C4-2B (cell line): ENCODE measurements around the gene TSPEAR.
"Not testable (repeated sequence)": the region's sequence is repeated elsewhere in the genome, so short reads cannot be mapped to it uniquely, and the experiment has no call there.

Source experiments
- H3K27ac ChIP-seq: fragments of 450-650 bp; 2 replicates; pipeline ENCODE4 v1.5.1; 2017
- ZFX ChIP-seq: fragments of 450-650 bp; IDR thresholded peaks from 2 replicates; pipeline ENCODE4 v1.6.1; 2017
- TF ChIP-seq, protein P1 (sequence below): fragments of 450-650 bp; conservative IDR thresholded peaks from 2 replicates; pipeline ENCODE4 v1.5.1; 2017; ENCODE audit warnings: mild to moderate bottlenecking

TSPEAR gene

DNA sequence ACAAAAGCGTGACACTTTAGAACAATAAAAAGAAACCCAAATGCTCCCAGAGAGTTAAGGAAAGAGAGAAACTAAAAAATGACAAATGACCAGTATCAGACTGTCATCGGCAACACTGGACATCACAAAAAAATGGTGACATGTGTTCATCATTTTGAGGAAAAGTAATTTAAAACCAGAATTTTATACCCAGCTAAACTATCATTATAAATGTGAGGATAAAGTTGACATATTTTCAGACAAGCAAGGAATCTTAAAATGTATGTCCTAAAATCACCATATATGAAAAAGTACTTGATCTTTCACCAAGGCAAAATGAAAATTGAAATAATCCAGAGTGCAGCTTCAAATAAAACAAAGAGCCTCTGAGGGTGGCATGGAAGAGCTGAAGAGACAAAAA lies 66.5 kb downstream of the TSPEAR start:
- no peak overlapping the region for H3K27ac ChIP-seq
- TF ChIP-seq, protein P1, sequence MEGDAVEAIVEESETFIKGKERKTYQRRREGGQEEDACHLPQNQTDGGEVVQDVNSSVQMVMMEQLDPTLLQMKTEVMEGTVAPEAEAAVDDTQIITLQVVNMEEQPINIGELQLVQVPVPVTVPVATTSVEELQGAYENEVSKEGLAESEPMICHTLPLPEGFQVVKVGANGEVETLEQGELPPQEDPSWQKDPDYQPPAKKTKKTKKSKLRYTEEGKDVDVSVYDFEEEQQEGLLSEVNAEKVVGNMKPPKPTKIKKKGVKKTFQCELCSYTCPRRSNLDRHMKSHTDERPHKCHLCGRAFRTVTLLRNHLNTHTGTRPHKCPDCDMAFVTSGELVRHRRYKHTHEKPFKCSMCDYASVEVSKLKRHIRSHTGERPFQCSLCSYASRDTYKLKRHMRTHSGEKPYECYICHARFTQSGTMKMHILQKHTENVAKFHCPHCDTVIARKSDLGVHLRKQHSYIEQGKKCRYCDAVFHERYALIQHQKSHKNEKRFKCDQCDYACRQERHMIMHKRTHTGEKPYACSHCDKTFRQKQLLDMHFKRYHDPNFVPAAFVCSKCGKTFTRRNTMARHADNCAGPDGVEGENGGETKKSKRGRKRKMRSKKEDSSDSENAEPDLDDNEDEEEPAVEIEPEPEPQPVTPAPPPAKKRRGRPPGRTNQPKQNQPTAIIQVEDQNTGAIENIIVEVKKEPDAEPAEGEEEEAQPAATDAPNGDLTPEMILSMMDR: no peak
- TF ChIP-seq ZFX: no peak

DNA sequence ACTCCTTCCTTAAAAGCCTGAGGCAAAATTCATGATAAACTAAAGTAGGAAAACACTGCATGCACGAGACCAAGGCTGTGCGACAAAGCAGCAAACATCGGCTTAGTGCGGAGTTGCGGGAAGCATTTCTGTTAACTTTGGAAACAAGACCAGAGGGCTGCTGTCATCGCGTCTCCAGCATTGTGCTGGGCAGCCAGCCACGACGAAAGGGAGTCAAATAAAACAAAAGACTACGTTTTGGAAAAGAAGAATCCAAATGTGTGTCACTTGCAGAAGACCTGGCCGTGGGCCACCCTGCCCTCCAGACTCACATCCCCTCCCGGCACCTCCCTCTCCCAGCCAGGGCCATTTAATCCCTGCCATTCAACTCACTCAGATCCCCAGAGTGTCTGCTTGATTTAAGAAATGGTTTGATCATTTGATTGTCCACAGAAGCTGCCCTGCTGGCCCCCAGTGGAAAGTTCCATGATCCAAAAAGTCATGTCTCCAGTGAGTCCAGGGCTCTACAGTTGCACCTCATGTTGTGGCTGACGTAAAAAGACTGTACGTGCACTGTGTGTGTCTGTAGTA lies 67.5 kb downstream of the TSPEAR start:
- TF ChIP-seq ZFX: no peak
- TF ChIP-seq, protein P1: no peak

DNA sequence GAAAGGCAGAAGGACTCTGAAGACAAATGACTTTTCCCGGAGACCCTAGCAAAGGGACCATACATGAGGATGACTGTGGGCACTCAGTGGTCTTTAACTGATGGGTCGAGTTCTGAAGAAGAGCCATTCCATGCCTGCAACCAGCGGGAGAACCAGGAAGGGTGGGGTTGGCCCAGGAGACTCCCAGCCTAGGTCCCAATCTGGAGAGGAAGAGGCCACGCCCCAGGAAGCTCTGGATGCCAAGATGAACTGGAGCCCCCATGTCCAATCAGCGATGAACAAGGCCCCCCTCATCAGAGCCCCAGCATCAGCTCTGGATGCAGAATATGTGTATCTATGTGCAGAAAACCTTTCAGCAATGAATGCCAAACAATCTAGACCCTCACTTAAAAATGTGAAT lies 70.6 kb downstream of the TSPEAR start:
- no peak overlapping the region for H3K27ac ChIP-seq
- TF ChIP-seq, protein P1: no peak
- no peak for TF ChIP-seq ZFX

More for the DNA sequence above, 67.5 kb downstream of the TSPEAR start:
- H3K27ac ChIP-seq: no peak overlapping the region

DNA sequence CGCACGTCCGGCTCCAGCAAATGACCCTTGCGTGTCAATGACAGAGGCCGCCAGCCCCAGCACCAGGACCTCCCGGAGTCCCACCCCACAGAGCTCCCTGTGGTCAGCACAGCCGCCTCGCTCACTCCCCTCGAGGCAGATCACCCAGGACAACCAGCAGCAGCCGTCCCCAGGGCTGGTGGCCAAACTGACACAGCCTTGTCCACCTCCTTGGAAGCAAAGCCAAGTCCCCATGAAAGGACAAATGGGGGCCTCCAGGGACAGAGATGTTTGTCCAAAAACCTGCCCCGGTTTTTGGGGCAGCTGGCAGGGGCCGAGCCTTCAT lies 72.1 kb downstream of the TSPEAR start:
- H3K27ac ChIP-seq: no peak overlapping the region

DNA sequence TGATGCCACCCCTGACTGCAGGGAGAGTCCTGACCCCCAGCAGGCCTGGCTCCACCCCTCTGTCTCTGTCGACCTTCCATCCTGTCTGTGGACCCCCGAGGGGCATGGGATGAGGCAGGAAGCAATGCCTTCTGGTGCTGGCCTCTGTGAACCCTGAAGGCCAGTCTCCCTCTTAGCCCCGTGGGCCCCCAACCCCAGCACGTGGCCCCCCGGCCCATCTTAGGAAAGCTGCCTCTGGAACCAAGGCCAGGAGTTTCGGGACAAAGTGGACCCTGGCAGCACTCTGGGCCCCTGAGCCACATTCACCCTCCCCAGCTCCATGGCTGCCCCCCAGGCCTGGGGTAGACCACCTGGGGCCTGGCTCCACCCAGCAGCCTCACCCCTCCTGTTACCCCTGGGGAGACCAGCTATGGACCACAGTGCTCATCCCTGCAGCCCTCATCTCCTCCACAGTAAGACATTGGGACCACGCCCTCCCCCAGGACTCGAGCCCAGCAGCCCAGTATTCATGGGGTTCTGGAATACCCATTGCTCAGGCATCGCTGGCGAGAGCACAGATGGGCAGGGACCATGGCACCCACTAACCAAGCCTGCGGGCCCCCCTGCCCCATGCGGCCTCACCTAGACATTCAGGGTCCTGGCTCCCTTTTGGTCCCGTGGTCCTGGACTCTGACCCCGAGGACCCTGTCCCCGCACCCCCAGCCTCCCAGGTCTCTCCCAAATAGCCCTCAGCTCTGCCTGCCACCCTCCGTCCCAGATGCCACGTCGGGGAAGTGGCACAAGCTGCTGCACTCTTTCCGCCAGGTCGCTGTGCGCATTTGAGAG lies 72.7 kb downstream of the TSPEAR start:
- not testable (repeated sequence) for H3K27ac ChIP-seq

More for the DNA sequence above, 72.1 kb downstream of the TSPEAR start:
- TF ChIP-seq, protein P1: no peak
- TF ChIP-seq ZFX: no peak

DNA sequence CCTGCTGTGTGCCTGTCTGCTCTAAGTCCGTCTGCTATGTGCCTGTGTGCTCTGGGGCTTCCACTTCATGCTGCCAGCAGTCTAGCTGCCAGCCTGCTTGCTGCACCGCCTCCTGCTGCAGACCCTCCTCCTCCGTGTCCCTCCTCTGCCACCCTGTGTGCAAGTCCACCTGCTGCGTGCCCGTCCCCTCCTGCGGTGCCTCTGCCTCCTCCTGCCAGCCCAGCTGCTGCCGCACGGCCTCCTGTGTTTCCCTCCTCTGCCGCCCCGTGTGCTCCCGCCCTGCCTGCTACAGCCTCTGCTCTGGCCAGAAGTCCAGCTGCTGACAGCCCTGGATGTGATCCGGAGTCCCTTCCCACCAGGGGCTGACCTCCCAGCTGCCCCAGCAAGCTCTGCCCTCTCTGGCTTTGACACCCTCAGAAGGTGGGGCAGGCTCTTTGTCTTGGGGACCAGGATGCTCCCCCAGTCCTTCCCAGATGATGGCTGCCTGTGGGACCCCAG lies 73.5 kb downstream of the TSPEAR start:
- H3K27ac ChIP-seq: not testable (repeated sequence)

DNA sequence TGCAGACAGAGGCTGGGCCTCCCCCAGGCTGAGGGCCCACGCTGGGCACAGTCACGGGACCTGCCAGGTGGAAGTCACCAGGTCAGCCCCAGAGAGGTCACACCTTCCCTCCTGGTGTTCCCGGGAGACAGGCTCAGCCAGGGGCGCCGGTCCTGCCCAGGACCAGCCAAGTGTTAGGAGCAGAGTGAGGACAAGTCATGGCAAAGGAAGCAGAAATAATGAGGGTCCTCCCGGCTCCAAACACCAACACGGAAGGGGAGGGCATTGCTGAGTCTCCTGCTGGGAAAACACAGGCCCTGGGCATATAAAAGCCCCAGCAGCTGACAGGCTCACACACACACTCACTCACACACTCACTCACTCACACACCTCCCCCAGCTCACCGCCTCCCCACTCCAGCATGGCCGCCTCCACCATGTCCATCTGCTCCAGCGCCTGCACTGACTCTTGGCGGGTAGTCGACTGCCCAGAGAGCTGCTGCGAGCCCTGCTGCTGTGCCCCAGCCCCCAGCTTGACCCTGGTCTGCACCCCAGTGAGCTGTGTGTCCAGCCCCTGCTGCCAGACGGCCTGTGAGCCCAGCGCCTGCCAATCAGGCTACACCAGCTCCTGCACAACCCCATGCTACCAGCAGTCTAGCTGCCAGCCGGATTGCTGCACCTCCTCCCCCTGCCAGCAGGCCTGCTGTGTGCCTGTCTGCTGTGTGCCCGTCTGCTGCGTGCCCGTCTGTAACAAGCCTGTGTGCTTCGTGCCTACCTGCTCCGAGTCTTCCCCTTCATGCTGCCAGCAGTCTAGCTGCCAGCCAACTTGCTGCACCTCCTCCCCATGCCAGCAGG lies 74.1 kb downstream of the TSPEAR start, which contains the start of gene KRTAP10-10:
KRTAP10-10 (plus strand) TSS at position 339 of the 833 bp plus-strand sequence; CDS start at position 401, 62 bp downstream.
- TF ChIP-seq, protein P1: no peak
- TF ChIP-seq ZFX: no peak

More for the DNA sequence above, 74.1 kb downstream of the TSPEAR start, which contains the start of gene KRTAP10-10:
- no peak within 1 kb of the TSS for H3K27ac ChIP-seq
